UCSD-AML1 (cell line): Measurements from ENCODE around the gene LSM5.

ENCODE experiments used
- DNase-seq: peaks from one replicate; lab custom pipeline; 2025; ENCODE audit not compliant: unreplicated experiment; lab: John Stamatoyannopoulos, UW

LSM5 gene

GRCh38 chr7:32462977-32463376 is 27.2 kb downstream of the LSM5 start:
- DNase-seq, result no peak

GRCh38 chr7:32462451-32462850 is 27.7 kb downstream of the LSM5 start:
- DNase-seq, result no peak

GRCh38 chr7:32461484-32461883 is 28.7 kb downstream of the LSM5 start:
- DNase-seq, result no peak

DNA sequence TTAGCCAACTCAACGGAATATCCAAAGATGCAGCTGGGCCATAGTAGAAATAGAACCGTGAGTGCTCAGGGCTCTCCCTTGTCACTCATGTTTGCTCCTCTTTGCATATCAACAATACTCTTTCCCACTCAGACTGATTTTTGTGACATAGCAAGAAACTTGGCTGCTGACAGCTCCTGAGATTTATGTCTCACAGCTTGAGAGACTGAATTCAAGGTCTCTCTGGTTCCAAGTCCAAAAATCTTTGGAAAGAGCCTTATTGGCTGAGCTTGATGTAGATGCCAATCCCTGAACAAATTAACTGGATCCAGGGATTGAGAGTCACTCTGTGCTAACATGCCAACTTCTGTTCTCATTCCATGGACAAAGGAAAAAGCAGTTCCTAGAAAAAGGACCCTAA is 30.4 kb downstream of the LSM5 start:
- DNase-seq, result no peak

GRCh38 chr7:32458025-32458424 is 32.2 kb downstream of the LSM5 start:
- no peak for DNase-seq

DNA sequence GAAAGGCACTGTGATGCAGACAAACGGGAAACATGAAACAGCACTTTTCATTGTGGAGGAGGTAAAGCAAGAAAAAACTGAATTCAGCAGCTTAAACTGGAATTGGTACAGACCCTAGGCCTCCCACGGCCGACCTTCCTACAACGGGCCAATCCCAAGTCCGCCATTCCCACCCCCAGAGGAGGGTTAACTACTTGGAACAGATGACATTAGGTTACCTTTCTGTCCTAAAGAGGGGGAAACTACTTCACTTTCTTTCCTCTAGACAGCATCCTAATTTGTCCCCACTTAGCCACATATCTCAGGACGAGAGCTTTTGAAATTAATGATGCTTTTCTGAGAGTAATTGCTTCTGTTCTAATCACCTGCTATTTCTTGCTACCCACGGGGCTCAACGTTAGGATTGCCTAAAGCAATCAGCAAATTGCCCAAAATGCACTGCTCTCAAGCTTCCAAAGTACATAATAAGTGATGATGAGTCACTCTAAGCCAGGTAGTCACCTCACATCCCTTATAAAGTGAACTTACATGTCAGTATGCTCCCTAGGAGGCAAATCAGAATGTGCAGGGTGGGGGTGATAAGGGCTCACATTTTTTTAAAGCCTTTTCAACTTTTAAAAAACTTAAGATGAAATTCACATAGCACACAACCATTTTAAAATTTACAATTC is 36.7 kb downstream of the LSM5 start:
- DNase-seq, result no peak

- no peak for DNase-seq
Measured at GRCh38 chr7:32447218-32447617, 43.0 kb downstream of the LSM5 start.

GRCh38 chr7:32436146-32436928 is 53.8 kb downstream of the LSM5 start:
- DNase-seq, result no peak
